HG03457 (cell line): ENCODE data around the gene C1orf116.

ENCODE experiments used
- ATAC-seq: cut with Tn5 transposase; IDR thresholded peaks from one replicate; pipeline ENCODE4 v1.9.1; 2021; ENCODE audit warnings: moderate number of reproducible peaks; ENCODE audit not compliant: unreplicated experiment

Gene C1orf116

GRCh38 chr1:207020709-207021107, 11.8 kb downstream of the C1orf116 start:
- ATAC-seq: no peak

- ATAC-seq: no peak
Measured at GRCh38 chr1:207020065-207020708, 12.4 kb downstream of the C1orf116 start.

DNA sequence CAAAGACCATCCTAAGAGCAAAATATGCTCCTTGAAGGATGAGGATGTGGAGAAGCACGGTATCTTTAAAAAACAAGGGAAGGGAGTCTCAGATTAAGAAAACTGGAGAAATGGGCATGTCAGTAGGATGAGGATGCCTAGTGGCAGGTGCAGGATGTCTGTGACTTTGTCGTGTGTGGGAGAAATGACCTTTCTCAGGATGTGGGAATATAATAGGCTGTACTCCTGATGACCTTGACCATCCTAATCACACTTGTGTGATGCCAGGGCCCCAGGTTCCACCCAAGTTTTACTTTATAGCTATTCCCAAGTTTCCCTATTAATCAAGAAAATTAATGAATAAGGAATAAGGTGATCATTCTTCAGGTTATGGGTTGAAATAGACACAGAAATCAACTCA, 12.9 kb downstream of the C1orf116 start:
- ATAC-seq: no peak

DNA sequence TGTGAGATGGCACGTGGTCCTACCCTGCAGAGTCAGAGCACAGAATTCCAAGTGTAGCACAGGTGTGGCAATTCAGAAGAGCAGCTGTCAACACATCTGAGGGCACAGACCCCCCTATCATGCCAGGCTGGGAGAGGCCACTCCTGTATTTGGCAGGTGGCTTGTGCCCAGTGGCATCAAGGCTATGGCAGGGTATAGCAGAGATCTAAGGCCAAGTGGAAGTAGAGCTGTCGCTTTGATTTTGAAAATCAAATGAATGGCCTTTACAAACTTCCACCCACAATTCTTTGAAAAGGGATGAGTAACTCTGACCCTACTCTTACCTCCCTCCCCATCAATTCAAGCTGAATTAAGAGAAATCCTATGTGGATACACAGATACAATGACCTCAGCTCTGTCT, 13.4 kb downstream of the C1orf116 start:
- no peak for ATAC-seq

DNA sequence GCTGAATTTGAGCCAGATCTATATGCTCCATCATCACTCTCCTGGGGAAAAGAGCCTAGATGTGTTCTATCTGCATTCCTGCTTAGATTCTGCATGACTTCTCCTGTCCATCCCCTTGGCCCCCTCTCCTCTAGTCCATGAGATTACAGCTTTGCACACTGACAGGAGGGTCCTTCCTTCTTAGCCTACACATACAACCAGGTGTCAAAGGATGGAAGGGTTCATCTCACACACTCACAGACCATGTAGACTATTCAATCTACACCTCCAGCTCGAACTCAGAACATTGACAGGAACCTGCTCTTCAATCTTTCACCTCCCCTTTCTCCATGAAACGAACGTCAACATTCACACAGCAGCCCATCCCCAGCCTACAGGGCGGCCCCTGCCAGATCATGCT, 13.8 kb downstream of the C1orf116 start:
- no peak for ATAC-seq

- ATAC-seq: no peak
Measured at GRCh38 chr1:207017615-207018559, 14.7 kb downstream of the C1orf116 start.

DNA sequence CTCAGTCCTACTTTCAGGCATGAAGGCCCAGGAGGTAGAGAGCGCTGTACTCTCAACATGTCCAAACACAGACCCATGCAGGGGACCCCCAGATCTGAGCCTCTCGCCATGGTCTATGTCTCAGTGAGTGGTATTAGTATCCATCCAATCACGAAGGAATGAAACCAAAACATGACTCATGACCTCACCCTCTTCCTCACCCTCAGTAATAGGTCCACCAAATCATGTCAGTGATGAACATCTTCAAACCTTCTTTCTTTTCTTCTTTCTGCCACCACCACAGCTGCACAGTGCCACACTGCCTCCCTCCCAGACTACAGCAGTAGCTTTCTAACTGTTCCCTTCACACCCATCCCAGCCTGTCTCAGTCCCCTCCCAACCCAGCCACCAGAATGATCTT, 16.8 kb downstream of the C1orf116 start:
- no peak for ATAC-seq

DNA sequence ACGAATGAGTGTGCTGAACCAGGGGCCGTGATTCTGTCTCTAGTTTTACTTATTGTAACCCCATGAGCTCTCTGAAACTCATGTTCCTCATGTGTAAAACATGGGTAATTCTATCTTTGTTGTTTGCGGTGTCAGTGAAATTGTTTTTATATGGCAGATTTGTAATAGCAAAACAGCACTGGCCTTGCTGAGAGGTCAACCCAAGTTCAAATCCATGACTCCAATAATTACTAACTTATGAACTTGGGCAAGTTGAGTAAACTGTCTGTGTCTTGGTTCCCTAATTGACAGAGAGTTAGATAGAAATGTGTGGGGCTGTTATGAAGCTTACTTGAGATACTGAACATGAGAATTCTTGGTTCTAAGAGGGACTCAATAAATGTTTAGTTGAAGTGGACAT, 17.8 kb downstream of the C1orf116 start:
- no peak for ATAC-seq

DNA sequence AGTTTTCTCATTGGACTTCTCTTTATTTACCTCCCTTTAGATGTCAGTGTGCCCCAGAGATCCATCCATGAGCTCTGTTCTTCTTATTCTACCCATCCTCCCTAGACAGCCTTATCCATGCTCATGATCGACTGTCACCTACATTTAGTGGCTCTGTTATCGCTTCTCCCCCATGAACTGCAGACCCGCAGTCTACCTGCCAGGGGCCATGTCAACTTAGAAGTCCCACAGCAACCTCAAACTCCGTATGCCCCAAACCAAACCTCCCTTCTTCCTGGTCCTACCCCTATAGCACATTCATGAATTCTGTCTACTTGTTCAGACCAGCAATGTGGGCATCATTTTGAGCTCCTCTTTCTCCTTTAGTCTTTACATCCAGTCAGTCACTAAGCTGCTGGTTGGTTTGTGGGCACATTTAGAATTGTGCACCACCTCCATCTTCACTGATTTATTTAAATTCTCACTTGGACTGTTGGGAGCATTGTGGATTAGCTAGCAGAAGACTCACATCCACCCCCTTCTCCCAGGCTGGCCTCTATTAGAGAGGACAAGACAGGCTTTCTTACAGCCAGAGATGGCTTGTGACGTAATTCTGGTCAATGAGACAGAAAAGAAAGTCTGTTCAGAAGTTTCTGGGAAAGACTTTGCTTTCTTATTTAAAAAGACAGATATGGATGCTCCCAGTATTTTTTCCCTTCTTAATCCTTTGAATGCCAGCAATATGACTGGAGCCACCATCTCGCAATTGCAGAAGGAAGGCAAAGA, 19.1 kb downstream of the C1orf116 start:
- ATAC-seq: no peak

GRCh38 chr1:207010726-207011125, 21.8 kb downstream of the C1orf116 start:
- no peak for ATAC-seq

GRCh38 chr1:207009945-207010344, 22.6 kb downstream of the C1orf116 start:
- no peak for ATAC-seq

GRCh38 chr1:207009182-207009850, 23.2 kb downstream of the C1orf116 start:
- ATAC-seq: no peak

GRCh38 chr1:207007352-207008033, 25.1 kb downstream of the C1orf116 start:
- ATAC-seq: no peak

- no peak for ATAC-seq
Measured at GRCh38 chr1:207006914-207007313, 25.6 kb downstream of the C1orf116 start.

- ATAC-seq: no peak
Measured at GRCh38 chr1:207006083-207006482, 26.5 kb downstream of the C1orf116 start.

DNA sequence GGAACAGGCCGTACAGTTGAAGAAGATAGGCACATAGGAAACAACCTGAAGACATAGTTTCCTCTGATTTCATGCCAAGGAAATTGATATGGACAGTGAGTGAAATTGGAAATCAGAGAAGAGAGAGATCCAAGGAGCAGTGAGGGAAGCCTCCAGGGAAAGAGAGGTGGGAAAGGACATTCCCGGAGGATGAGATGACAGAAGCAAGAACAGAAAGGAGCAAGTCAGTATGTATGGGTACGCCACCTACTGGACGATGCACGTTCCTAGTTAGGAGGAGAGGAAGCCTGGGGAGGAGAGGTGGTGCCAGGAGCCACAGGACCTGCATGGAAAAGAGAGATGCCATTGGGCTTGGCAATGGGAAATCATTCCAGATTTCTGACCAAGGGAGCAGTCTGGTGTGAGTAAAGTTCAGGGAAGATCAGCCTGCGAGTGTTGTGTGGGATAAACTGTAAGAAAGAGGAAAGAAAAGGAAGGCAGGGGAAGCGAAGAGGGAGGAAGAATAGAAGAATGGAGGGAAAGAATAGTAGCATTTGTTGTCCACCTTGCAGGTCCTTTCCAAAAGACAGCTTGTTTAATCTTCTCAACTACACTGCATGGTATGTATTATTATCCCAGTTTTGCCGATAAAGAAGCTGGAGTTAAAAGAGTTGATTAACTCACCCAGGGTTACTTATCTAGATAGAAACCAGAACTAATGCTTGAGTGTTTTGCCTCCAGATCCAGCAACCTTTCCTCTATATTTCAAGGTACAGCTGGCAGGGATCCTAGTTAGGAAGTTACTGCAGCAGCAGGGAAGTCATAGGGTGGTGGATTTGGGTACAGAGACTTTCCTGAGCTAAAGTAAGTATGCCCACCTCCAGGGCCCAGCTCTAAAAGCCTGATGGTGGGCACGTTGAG, 27.4 kb downstream of the C1orf116 start:
- no peak for ATAC-seq

DNA sequence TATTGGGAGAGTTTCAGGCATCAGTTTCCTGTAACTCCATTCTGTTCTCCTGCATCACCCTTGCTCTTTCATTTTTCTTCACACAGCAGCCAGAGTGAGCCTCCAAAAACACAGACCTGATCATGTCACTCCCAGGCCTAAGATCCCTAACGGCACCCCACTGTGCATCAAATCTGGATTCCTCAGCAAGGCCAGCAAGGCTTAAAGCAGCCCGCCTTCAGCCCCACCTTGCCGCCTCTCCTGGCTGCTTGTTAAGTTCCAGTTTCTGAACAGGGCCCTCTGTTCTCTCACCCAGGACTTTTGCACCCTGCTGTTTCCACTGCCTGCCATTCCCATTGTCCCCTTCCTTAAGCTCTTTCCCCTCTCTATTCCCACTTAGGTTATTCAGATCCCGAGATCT, 29.3 kb downstream of the C1orf116 start:
- ATAC-seq: no peak

DNA sequence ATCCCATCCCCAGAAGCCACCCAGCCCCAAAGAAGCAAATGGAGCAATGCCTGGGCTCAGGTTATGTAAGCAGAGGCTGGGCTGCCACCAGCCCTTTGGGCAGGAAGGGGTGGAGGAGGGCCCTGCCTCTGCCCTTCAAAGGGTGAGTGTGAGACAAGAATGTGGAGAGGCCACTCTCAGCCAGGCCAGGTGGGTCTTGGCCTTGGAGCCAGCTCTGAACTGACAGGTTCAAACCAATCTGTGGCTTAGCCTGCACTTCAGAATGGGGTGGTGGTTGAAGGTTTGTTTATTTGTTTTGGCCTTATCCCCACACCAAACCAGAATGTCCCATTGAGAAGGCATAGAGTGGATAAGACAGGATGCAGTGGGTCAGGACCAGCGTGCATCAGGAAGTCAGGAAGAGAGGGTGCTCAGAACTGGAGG, 29.8 kb downstream of the C1orf116 start:
- no peak for ATAC-seq

DNA sequence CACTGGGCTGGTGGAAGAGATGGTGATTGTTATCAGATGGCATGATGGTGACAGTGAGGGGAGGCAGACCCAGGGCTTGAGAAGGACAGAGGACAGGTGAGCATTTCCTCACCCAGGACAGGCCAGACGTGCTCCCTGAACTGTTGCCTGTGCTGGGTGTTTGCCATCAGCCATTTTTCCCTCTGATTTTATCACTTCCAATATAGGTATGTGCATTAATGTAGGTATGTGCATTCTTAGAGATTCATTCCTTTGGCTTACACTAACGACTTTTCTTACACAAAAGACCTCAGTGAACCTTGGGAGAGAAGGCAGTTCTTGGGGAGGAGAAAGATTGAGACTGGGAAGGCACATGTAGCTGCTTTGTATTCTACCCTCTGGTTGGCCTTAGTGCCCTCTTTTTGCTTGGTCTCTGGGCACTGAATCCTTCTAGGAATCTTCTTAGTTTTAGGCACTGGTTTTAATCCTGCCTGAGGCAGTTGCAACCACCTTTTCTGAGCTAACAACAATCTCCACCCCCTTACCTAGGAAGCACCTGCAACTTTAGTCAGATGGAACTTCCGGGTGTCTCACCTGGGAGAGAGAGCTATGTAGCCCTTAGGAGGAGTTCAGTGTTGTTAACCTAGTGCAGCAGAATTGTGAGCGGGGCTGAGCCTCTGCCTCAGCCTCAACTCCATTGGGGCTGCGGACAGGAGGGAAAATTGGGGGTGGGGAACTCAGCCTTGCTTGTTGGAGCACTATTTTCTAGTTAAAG, 30.9 kb downstream of the C1orf116 start:
- no peak for ATAC-seq
